ENCODE results near the gene TEX29. TPM values are rescaled to one million over a fixed set of nuclear protein-coding genes. Genes with fewer than 3 reads are reported as not detected.

TEX29 gene
- total RNA-seq, 1 experiment from 2014 or later, result not detected

DNA sequence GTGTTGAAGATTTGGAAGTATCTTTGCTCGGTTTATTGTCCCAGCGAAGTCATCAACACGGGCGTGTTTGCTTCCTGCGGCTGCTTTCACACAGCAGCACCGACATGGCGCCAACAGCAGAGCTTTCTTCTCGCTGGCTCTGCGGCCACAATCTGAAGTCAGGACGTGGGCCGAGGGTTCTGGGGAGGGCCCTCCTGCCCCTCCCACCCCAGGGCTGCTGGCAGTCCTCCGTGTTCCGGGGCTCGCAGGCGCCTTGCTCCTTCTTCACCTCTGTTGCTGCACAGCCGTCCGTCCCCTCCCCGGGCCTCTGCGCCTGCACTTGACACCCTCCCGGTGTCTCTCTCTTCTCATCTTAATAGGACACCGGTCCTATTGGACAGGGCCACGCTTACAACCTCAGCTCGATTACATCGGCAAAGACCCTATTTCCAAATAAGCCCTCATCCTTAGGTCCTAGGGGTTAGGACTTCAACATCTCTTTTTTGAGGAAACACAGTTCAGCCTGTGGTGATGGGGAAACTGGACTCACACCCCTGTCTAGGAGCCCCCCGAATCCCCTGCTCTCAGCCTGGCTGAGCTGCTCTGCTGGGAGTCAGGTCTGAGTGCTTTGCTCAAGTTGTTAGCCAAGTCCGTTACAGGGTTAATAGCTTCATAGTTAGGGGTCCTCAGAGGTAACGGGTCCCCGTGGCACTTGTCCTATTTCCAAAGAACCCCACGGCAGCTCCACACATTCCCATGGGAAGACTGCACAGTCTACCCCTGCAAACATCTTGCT lies 2.7 kb upstream of the TEX29 start:
- Histone ChIP-seq H3K27me3 (replicated peaks; ENCODE audit: control insufficient read depth, insufficient read depth, low read length) (no peaks in the 10 kb centered on the region), H3K36me3 (ENCODE audit: control insufficient read depth, insufficient read depth, low read length) (peaks cover 1% of the 10 kb centered on the region; the same call in 1 of the 2 replicates), H3K9me3 (no peaks in the 10 kb centered on the region), H3K4me1 (no peaks in the 10 kb centered on the region), H3K4me3 (ENCODE audit: low read depth, low read length) (no peak overlapping the region)
- DNase-seq, result no peak
- Mint-ChIP-seq H3K27ac (ENCODE audit: unreplicated experiment) (no peak overlapping the region), H3K9me3 (ENCODE audit: unreplicated experiment) (no peaks in the 10 kb centered on the region), H3K27me3 (ENCODE audit: insufficient read depth, unreplicated experiment) (no peaks in the 10 kb centered on the region), H3K4me1 (ENCODE audit: low read depth, unreplicated experiment) (no peaks in the 10 kb centered on the region), H3K36me3 (ENCODE audit: insufficient read depth, unreplicated experiment) (peaks cover 30% of the 10 kb centered on the region), H3K4me3 (ENCODE audit: unreplicated experiment) (no peak overlapping the region)
- ChIA-PET CTCF (interaction anchor here (0.6 kb wide), 1 partner anchor 303 kb away, joined by 3 read pairs; no protein-coding TSS in a partner anchor), POLR2A (no interaction called here)
- no TSS peak for BruUV-seq (replicated peaks)
- intact Hi-C loops (cut with micrococcal nuclease; ENCODE audit: unreplicated experiment), result no loop called here
- TF ChIP-seq, protein P1, sequence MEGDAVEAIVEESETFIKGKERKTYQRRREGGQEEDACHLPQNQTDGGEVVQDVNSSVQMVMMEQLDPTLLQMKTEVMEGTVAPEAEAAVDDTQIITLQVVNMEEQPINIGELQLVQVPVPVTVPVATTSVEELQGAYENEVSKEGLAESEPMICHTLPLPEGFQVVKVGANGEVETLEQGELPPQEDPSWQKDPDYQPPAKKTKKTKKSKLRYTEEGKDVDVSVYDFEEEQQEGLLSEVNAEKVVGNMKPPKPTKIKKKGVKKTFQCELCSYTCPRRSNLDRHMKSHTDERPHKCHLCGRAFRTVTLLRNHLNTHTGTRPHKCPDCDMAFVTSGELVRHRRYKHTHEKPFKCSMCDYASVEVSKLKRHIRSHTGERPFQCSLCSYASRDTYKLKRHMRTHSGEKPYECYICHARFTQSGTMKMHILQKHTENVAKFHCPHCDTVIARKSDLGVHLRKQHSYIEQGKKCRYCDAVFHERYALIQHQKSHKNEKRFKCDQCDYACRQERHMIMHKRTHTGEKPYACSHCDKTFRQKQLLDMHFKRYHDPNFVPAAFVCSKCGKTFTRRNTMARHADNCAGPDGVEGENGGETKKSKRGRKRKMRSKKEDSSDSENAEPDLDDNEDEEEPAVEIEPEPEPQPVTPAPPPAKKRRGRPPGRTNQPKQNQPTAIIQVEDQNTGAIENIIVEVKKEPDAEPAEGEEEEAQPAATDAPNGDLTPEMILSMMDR (IDR thresholded peaks at IDR 0.05; ENCODE audit: insufficient read depth in 1 of 2, low read depth in 1 of 2, low read length in 1 of 2, severe bottlenecking in 1 of 2, unreplicated experiment in 1 of 2), result no peak

DNA sequence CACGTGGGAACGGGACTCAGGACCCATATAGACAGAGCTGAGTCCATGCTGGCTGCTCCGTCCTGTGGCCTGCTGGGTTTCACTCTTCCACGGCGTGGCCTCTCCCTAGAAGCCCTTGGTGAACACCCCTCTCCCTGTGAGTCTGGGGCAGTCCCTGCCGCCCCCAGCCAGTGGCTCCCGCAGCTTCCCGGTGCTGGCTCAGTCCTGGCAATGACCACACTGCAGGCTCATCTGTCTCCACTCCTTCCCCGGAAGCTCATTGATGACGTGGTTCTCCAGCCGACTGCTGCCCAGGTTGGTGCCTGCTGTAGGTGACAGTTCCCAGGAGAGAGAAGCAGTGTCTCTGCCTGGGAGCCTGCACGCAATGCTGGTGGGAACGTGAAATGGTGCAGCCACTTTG lies 2.1 kb upstream of the TEX29 start:
- Mint-ChIP-seq H3K4me1 (ENCODE audit: low read depth, unreplicated experiment) (no peaks in the 10 kb centered on the region), H3K9me3 (ENCODE audit: unreplicated experiment) (no peaks in the 10 kb centered on the region), H3K27me3 (ENCODE audit: insufficient read depth, unreplicated experiment) (no peaks in the 10 kb centered on the region), H3K27ac (ENCODE audit: unreplicated experiment) (no peak overlapping the region), H3K4me3 (ENCODE audit: unreplicated experiment) (no peak overlapping the region), H3K36me3 (ENCODE audit: insufficient read depth, unreplicated experiment) (peaks cover 25% of the 10 kb centered on the region)
- POLR2A ChIA-PET, result no interaction called here
- H3K36me3 ChIP-seq (ENCODE audit: control insufficient read depth, insufficient read depth, low read length), result no peaks in the 10 kb centered on the region
- intact Hi-C loops (cut with micrococcal nuclease; ENCODE audit: unreplicated experiment), result no loop called here
- no peaks in the 10 kb centered on the region for H3K4me1 ChIP-seq
- no TSS peak for BruUV-seq (replicated peaks)
- DNase-seq, result no peak
- CTCF ChIA-PET, result interaction anchor here (0.6 kb wide), 1 partner anchor 302 kb away, joined by 3 read pairs; no protein-coding TSS in a partner anchor
- H3K27me3 ChIP-seq (replicated peaks; ENCODE audit: control insufficient read depth, insufficient read depth, low read length), result no peaks in the 10 kb centered on the region
- no peaks in the 10 kb centered on the region for H3K9me3 ChIP-seq
- no peak overlapping the region for H3K4me3 ChIP-seq (ENCODE audit: low read depth, low read length)
- TF ChIP-seq, protein P1 (IDR thresholded peaks at IDR 0.05; ENCODE audit: insufficient read depth in 1 of 2, low read depth in 1 of 2, low read length in 1 of 2, severe bottlenecking in 1 of 2, unreplicated experiment in 1 of 2), result no peak

DNA sequence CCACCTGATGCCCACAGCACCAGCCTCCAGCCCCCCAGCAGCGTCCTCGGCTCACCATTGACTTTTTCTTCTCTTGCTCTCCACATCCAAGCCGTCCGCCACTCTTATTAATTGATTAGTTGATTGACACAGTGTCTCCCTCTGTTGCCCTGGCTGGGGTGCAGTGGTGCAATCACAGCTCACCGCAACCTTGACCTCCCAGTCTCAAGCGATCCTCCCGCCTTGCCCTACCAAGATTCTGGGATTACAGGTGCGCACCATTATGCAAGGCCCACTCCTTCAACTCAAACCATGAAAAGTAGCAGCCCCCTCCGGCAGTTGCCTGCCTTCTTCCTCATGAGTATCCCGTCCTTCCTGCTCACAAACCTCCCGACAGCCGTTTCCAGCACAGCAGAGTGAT lies 921 bp upstream of the TEX29 start:
- Mint-ChIP-seq H3K9me3 (ENCODE audit: unreplicated experiment) (no peaks in the 10 kb centered on the region), H3K36me3 (ENCODE audit: insufficient read depth, unreplicated experiment) (peaks cover 25% of the 10 kb centered on the region), H3K4me1 (ENCODE audit: low read depth, unreplicated experiment) (no peaks in the 10 kb centered on the region), H3K27ac (ENCODE audit: unreplicated experiment) (no peak overlapping the region), H3K4me3 (ENCODE audit: unreplicated experiment) (no peak overlapping the region), H3K27me3 (ENCODE audit: insufficient read depth, unreplicated experiment) (peaks cover 3% of the 10 kb centered on the region)
- Histone ChIP-seq H3K9me3 (no peaks in the 10 kb centered on the region), H3K36me3 (ENCODE audit: control insufficient read depth, insufficient read depth, low read length) (no peaks in the 10 kb centered on the region), H3K4me3 (ENCODE audit: low read depth, low read length) (no peak overlapping the region), H3K27me3 (replicated peaks; ENCODE audit: control insufficient read depth, insufficient read depth, low read length) (no peaks in the 10 kb centered on the region), H3K4me1 (no peaks in the 10 kb centered on the region)
- no peak for DNase-seq
- CTCF ChIA-PET, result no interaction called here
- POLR2A ChIA-PET, result no interaction called here
- TF ChIP-seq, protein P1 (IDR thresholded peaks at IDR 0.05; ENCODE audit: insufficient read depth in 1 of 2, low read depth in 1 of 2, low read length in 1 of 2, severe bottlenecking in 1 of 2, unreplicated experiment in 1 of 2), result no peak
- intact Hi-C loops (cut with micrococcal nuclease; ENCODE audit: unreplicated experiment), result no loop called here
- BruUV-seq (replicated peaks), result no TSS peak
